PC-3 (cell line): ENCODE data around the gene ABCA8. TPM values are rescaled to one million over a fixed set of nuclear protein-coding genes. Genes with fewer than 3 reads are reported as not detected.

ENCODE experiments used
- ATAC-seq: fragments of 200-7000 bp; cut with Tn5 transposase; 2 replicates; pipeline ENCODE4 v1.9.1; 2020; ENCODE audit warnings: mild to moderate bottlenecking, moderate library complexity
- BruUV-seq: library from RNA; stranded (reverse); fragments of 400-500 nt; replicated peaks from 2 replicates; lab custom pipeline; 2021; lab: Mats Ljungman, UMichigan
- CTCF ChIA-PET: fragments of 300-600 bp; sonication (Branson Sonifier 250); formaldehyde crosslinking; loops from one replicate; lab custom pipeline; 2022; ENCODE audit warnings: antibody characterized with exemption; lab: Charles Lee
- POLR2A ChIA-PET: fragments of 300-600 bp; sonication (Branson Sonifier 250); formaldehyde crosslinking; loops from one replicate; lab custom pipeline; 2022; ENCODE audit warnings: antibody characterized with exemption; ENCODE audit not compliant: unreplicated experiment; lab: Charles Lee
- DNase-seq: peaks from one replicate; pipeline ENCODE4 v3.0.0-alpha.2; 2015
- H2AFZ ChIP-seq: fragments of 300-600 bp; sonication (generic); 2 replicates; pipeline ENCODE4 v1.6.0; 2016; ENCODE audit warnings: antibody characterized with exemption, low read length
- H3F3A ChIP-seq: fragments of 300-600 bp; sonication (generic); one replicate; pipeline ENCODE4 v1.6.0; 2017; ENCODE audit warnings: antibody characterized with exemption, low read length, control low read depth, mild to moderate bottlenecking; ENCODE audit not compliant: unreplicated experiment
- H3K27ac ChIP-seq: fragments of 300-600 bp; sonication (generic); 2 replicates; pipeline ENCODE4 v1.5.1; 2016; ENCODE audit warnings: mild to moderate bottlenecking, low read length
- H3K27me3 ChIP-seq: fragments of 300-600 bp; sonication (generic); 2 replicates; pipeline ENCODE4 v1.6.1; 2016; ENCODE audit warnings: low read length, mixed read lengths
- H3K36me3 ChIP-seq: fragments of 300-600 bp; sonication (generic); 2 replicates; pipeline ENCODE4 v1.6.1; 2016; ENCODE audit warnings: low read depth, mixed run types, low read length, mixed read lengths
- H3K4me1 ChIP-seq: fragments of 300-600 bp; sonication (generic); 2 replicates; pipeline ENCODE4 v1.5.1; 2016; ENCODE audit warnings: low read length; ENCODE audit not compliant: insufficient read depth
- H3K4me2 ChIP-seq: fragments of 300-600 bp; sonication (generic); 2 replicates; pipeline ENCODE4 v1.6.0; 2016; ENCODE audit warnings: low read length
- H3K4me3 ChIP-seq: fragments of 300-600 bp; sonication (generic); 2 replicates; pipeline ENCODE4 v1.5.1; 2016; ENCODE audit warnings: mild to moderate bottlenecking, low read length, mixed read lengths
- H3K79me2 ChIP-seq: fragments of 300-600 bp; sonication (generic); 2 replicates; pipeline ENCODE4 v1.6.1; 2017; ENCODE audit warnings: low read length, mixed read lengths
- H3K9ac ChIP-seq: fragments of 300-600 bp; sonication (generic); 2 replicates; pipeline ENCODE4 v1.6.0; 2016; ENCODE audit warnings: mild to moderate bottlenecking, low read length
- H3K9me2 ChIP-seq: fragments of 300-600 bp; sonication (generic); replicated peaks from 2 replicates; pipeline ENCODE4 v1.6.1; 2016; ENCODE audit warnings: mixed run types, low read length, mixed read lengths
- H3K9me3 ChIP-seq: fragments of 300-600 bp; sonication (generic); 2 replicates; pipeline ENCODE4 v1.6.1; 2016; ENCODE audit warnings: low read length, mixed read lengths
- H4K20me1 ChIP-seq: fragments of 300-600 bp; sonication (generic); 2 replicates; pipeline ENCODE4 v1.6.1; 2016; ENCODE audit warnings: low read length, mixed read lengths
- EZH2 ChIP-seq: fragments of 300-600 bp; sonication (generic); IDR thresholded peaks from one replicate; pipeline ENCODE4 v1.6.1; 2017; ENCODE audit warnings: antibody characterized with exemption, mild to moderate bottlenecking, low read length; ENCODE audit not compliant: unreplicated experiment
- EZH2phosphoT487 ChIP-seq: fragments of 300-600 bp; sonication (generic); IDR thresholded peaks from 2 replicates; pipeline ENCODE4 v1.6.1; 2018; ENCODE audit warnings: mild to moderate bottlenecking, antibody characterized with exemption, low read length, borderline replicate concordance
- intact Hi-C: fragments of 100-400 bp; cut with micrococcal nuclease; formaldehyde crosslinking; loops from 2 replicates; pipeline ENCODE4 v1.9.0; 2023
- total RNA-seq: library from RNA; depleted of rRNA; stranded (reverse); fragments of >200 nt; gene quantifications from 2 replicates; pipeline ENCODE4 v1.2.3, GENCODE V29; 2014
- TF ChIP-seq, protein P1 (sequence below): fragments of 300-600 bp; sonication (generic); conservative IDR thresholded peaks from 2 replicates; pipeline ENCODE4 v1.5.1; 2017; ENCODE audit warnings: antibody characterized with exemption, low read depth, mild to moderate bottlenecking, low read length

The ABCA8 gene
- total RNA-seq, 1 experiment from 2014 or later = 0.22 TPM

DNA sequence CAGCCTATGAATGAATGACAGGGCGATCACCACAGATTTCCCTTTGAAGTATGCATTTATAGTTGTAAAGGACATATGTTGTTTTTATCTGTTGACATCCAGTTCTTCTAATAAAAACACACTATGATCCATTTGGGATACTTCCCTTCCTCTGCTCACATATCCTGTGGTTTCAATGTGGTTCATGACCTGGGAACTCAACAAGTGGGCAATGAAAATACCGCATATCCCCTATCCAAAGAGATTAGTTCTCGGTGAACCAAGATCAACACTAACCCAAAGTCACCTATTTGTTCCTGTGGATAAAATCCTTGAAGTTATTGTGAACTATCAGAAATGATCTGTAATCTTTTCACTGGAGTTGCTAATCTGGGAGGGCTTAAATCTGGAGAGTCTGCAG, 16.0 kb downstream of the ABCA8 start:
- H3K4me2 ChIP-seq = no peak overlapping the region
- no peaks in the 10 kb centered on the region for H3K36me3 ChIP-seq
- peaks cover 45% of the 10 kb centered on the region for H3K27me3 ChIP-seq
- no peaks in the 10 kb centered on the region for H4K20me1 ChIP-seq
- no TSS peak for BruUV-seq
- ChIA-PET CTCF (no interaction called here), POLR2A (no interaction called here)
- ATAC-seq = no peak
- no peaks in the 10 kb centered on the region for H3K9me3 ChIP-seq
- no peak for DNase-seq
- H3F3A ChIP-seq = no peaks in the 10 kb centered on the region
- no peaks in the 10 kb centered on the region for H3K79me2 ChIP-seq
- no peak overlapping the region for H3K9ac ChIP-seq
- H3K4me3 ChIP-seq = no peak overlapping the region
- no peak overlapping the region for H3K27ac ChIP-seq
- H3K9me2 ChIP-seq = no peaks in the 10 kb centered on the region
- no peak for TF ChIP-seq EZH2phosphoT487
- TF ChIP-seq, protein P1, sequence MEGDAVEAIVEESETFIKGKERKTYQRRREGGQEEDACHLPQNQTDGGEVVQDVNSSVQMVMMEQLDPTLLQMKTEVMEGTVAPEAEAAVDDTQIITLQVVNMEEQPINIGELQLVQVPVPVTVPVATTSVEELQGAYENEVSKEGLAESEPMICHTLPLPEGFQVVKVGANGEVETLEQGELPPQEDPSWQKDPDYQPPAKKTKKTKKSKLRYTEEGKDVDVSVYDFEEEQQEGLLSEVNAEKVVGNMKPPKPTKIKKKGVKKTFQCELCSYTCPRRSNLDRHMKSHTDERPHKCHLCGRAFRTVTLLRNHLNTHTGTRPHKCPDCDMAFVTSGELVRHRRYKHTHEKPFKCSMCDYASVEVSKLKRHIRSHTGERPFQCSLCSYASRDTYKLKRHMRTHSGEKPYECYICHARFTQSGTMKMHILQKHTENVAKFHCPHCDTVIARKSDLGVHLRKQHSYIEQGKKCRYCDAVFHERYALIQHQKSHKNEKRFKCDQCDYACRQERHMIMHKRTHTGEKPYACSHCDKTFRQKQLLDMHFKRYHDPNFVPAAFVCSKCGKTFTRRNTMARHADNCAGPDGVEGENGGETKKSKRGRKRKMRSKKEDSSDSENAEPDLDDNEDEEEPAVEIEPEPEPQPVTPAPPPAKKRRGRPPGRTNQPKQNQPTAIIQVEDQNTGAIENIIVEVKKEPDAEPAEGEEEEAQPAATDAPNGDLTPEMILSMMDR = no peak
- TF ChIP-seq EZH2 = no peak
- H2AFZ ChIP-seq = no peak overlapping the region
- intact Hi-C loops = no loop called here
- H3K4me1 ChIP-seq = no peaks in the 10 kb centered on the region

GRCh38 chr17:68937890-68938514, 17.2 kb downstream of the ABCA8 start:
- TF ChIP-seq EZH2 (no peak), EZH2phosphoT487 (no peak)
- TF ChIP-seq, protein P1 = no peak
- no peak for ATAC-seq
- Histone ChIP-seq H4K20me1 (no peaks in the 10 kb centered on the region), H3K27me3 (peaks cover 47% of the 10 kb centered on the region), H3K9me2 (no peaks in the 10 kb centered on the region), H3K27ac (no peak overlapping the region), H3F3A (no peaks in the 10 kb centered on the region), H3K9ac (no peak overlapping the region), H3K4me2 (no peak overlapping the region), H3K79me2 (no peaks in the 10 kb centered on the region), H3K4me3 (no peak overlapping the region), H3K9me3 (no peaks in the 10 kb centered on the region), H2AFZ (no peak overlapping the region), H3K4me1 (no peaks in the 10 kb centered on the region), H3K36me3 (no peaks in the 10 kb centered on the region)
- no TSS peak for BruUV-seq
- DNase-seq = no peak
- POLR2A ChIA-PET = no interaction called here
- intact Hi-C loops = no loop called here
- CTCF ChIA-PET = no interaction called here

- no peaks in the 10 kb centered on the region for H3K9me3 ChIP-seq
- no peaks in the 10 kb centered on the region for H3K79me2 ChIP-seq
- TF ChIP-seq EZH2phosphoT487 (no peak), EZH2 (no peak)
- TF ChIP-seq, protein P1 = no peak
- H3K9me2 ChIP-seq = no peaks in the 10 kb centered on the region
- no peak overlapping the region for H3K4me3 ChIP-seq
- H3F3A ChIP-seq = no peaks in the 10 kb centered on the region
- no TSS peak for BruUV-seq
- intact Hi-C loops = no loop called here
- no peaks in the 10 kb centered on the region for H3K4me1 ChIP-seq
- H3K27ac ChIP-seq = no peak overlapping the region
- no peak overlapping the region for H3K4me2 ChIP-seq
- H3K27me3 ChIP-seq = peaks cover 44% of the 10 kb centered on the region
- POLR2A ChIA-PET = no interaction called here
- H3K36me3 ChIP-seq = no peaks in the 10 kb centered on the region
- no peak overlapping the region for H2AFZ ChIP-seq
- H3K9ac ChIP-seq = no peak overlapping the region
- DNase-seq = no peak
- CTCF ChIA-PET = no interaction called here
- ATAC-seq = no peak
- H4K20me1 ChIP-seq = no peaks in the 10 kb centered on the region
Observed at GRCh38 chr17:68927516-68927915, 27.7 kb downstream of the ABCA8 start.
